D721Med (cell line): Measurements from ENCODE around the gene RPS18.

ENCODE experiments used
- DNase-seq: peaks from one replicate; pipeline ENCODE4 v3.0.0; 2011; ENCODE audit warnings: low spot score; ENCODE audit not compliant: insufficient read length
- FAIRE-seq: peaks from 2 replicates; lab custom pipeline; 2011; peaks lifted over from hg19 to GRCh38; lab: Jason Lieb, UNC
- CTCF ChIP-seq: IDR thresholded peaks from 2 replicates; pipeline ENCODE4 v1.5.1; 2012; ENCODE audit warnings: mild to moderate bottlenecking, control low read depth; ENCODE audit not compliant: insufficient read depth; ENCODE audit errors: missing control alignments

The RPS18 gene

GRCh38 chr6:33313105-33313708 lies 41.3 kb downstream of the RPS18 start:
- no peak for DNase-seq
- FAIRE-seq: no peak
- TF ChIP-seq CTCF: no peak

- DNase-seq: no peak
- no peak for TF ChIP-seq CTCF
- no peak for FAIRE-seq
These were observed 42.0 kb downstream of the RPS18 start, which contains the start of gene TAPBP for GRCh38 chr6:33313709-33314514. TSS of gene TAPBP (minus strand) at chr6:33314078. CDS start at chr6:33314041, 37 bp downstream.

- no peak for FAIRE-seq
These were observed 42.7 kb downstream of the RPS18 start for GRCh38 chr6:33314515-33314942.

GRCh38 chr6:33314943-33315792 lies 43.3 kb downstream of the RPS18 start:
- DNase-seq: no peak
- TF ChIP-seq CTCF: no peak
- no peak for FAIRE-seq

More at GRCh38 chr6:33314515-33314942, 42.7 kb downstream of the RPS18 start:
- no peak for DNase-seq
- no peak for TF ChIP-seq CTCF

GRCh38 chr6:33315793-33316602 lies 44.1 kb downstream of the RPS18 start:
- no peak for TF ChIP-seq CTCF
- no peak for DNase-seq
- no peak for FAIRE-seq

- FAIRE-seq: no peak
- DNase-seq: no peak
- TF ChIP-seq CTCF: no peak
These were observed 44.9 kb downstream of the RPS18 start for GRCh38 chr6:33316603-33317418.
